ENCODE measurements around the gene TDRD10. TPM values are rescaled to one million over a fixed set of nuclear protein-coding genes. Genes with fewer than 3 reads are reported as not detected.

Gene TDRD10
- total RNA-seq, 3 donors from 2014 or later (not counting 1 experiment from before 2014, with no cell fraction given), result 0.38 TPM; not detected in 2

DNA sequence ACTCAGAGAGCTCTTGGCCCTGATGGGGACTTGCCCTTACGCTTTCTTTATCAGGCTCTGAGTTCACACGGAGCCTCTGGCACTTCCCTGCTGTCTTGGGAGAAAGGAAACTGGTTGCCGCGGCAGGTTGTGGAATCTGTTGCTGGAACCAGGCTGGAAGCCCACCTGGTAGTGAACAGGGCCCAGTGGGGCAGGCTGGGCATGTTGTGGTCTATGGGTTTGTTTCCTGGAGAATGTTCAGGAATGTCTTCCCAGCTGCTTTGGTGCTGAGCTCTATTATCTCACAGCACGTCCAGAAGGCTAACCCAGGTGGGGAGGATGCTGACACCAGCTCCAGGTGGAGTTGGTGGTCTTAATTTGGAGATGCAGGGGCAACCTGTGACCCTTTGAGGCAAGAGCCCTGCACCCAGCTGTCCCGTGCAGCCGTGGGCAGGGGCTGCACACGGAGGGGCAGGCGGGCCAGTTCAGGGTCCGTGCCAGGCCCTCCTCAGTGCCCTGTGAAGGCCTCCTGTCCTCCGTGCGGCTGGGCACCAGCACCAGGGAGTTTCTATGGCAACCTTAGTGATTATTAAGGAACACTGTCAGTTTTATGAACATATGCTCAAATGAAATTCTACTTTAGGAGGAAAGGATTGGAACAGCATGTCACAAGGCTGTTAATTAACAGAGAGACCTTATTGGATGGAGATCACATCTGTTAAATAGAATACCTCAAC is 33.3 kb upstream of the TDRD10 start:
- no peaks in the 10 kb centered on the region for H3K9me3 ChIP-seq (ENCODE audit: control insufficient read depth, insufficient read depth, low read length)
- intact Hi-C loops (cut with micrococcal nuclease), result no loop called here
- H3K4me3 ChIP-seq (ENCODE audit: low read length), result no peak overlapping the region
- Mint-ChIP-seq H3K27ac (no peak overlapping the region), H3K36me3 (no peaks in the 10 kb centered on the region), H3K27me3 (ENCODE audit: low read depth in 2 of 2) (peaks cover 12 to 16% of the 10 kb centered on the region in 2 donors), H3K4me3 (no peak overlapping the region), H3K4me1 (peaks cover 2 to 8% of the 10 kb centered on the region in 2 donors), H3K9me3 (no peaks in the 10 kb centered on the region)
- H3K36me3 ChIP-seq (ENCODE audit: control insufficient read depth, insufficient read depth, low read length), result no peaks in the 10 kb centered on the region
- no peak for TF ChIP-seq CTCF (IDR thresholded peaks at IDR 0.05)
- H3K27me3 ChIP-seq (ENCODE audit: control insufficient read depth, insufficient read depth, low read length), result no peaks in the 10 kb centered on the region
- WGBS (ENCODE audit: insufficient coverage), result 94% methylated on average over 12 of the region's 12 CpGs
- peaks cover 29% of the 10 kb centered on the region for H3K4me1 ChIP-seq (ENCODE audit: control insufficient read depth, insufficient read depth, low read length)
- ATAC-seq (no peak), DNase-seq (no peak)
- no peak overlapping the region for H3K27ac ChIP-seq (ENCODE audit: low read length)

DNA sequence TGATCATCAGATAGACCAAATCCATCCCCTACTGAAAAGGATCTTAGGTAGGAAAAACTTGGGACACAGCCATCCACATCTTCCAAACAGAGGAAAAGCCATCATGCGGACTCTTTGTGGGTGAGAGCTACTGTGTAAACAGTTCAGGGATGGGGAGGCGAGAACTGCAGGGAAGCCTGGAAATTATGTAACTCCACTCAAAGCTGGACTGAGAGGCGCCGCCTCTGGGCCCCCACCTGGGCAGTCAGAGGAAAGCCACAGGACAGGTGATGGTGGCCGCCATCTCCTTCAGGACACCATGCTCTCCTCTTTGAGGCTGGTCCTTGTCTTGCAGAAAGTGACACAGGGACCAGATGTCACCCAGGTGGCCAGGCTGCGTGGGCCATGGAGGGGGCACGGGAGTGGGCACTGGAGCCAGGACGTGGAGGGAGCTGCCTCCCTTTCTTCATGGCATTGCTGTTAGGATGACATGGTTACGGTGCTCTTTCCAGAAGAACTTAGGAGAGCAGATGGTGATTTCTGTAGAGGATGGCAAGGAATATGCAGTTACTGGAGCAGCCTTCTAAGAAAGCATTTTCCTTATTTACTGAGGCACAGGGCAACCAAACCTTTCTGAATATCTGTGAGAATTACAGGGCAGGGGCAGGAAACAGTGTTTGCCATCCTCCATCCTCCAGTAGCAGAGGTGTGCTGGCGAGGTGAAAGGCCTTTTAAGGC is 32.0 kb upstream of the TDRD10 start:
- no peaks in the 10 kb centered on the region for H3K9me3 Mint-ChIP-seq
- no peak for DNase-seq
- no peaks in the 10 kb centered on the region for H3K36me3 ChIP-seq (ENCODE audit: control insufficient read depth, insufficient read depth, low read length)

GRCh38 chr1:154471304-154471703 is 30.7 kb upstream of the TDRD10 start:
- TF ChIP-seq CTCF (IDR thresholded peaks at IDR 0.05), result no peak
- Histone ChIP-seq H3K4me1 (ENCODE audit: control insufficient read depth, insufficient read depth, low read length) (peaks cover 7% of the 10 kb centered on the region), H3K36me3 (ENCODE audit: control insufficient read depth, insufficient read depth, low read length) (no peaks in the 10 kb centered on the region), H3K27ac (ENCODE audit: low read length) (no peak overlapping the region), H3K9me3 (ENCODE audit: control insufficient read depth, insufficient read depth, low read length) (no peaks in the 10 kb centered on the region), H3K27me3 (ENCODE audit: control insufficient read depth, insufficient read depth, low read length) (no peaks in the 10 kb centered on the region), H3K4me3 (ENCODE audit: low read length) (no peak overlapping the region)
- DNase-seq (no peak), ATAC-seq (no peak)
- intact Hi-C loops (cut with micrococcal nuclease), result no loop called here
- Mint-ChIP-seq H3K27me3 (ENCODE audit: low read depth in 2 of 2) (peaks cover under 1 to 10% of the 10 kb centered on the region in 2 donors), H3K36me3 (no peaks in the 10 kb centered on the region), H3K9me3 (no peaks in the 10 kb centered on the region), H3K27ac (no peak overlapping the region), H3K4me3 (no peak overlapping the region), H3K4me1 (no peaks in the 10 kb centered on the region)
- 90% methylated on average over 2 of the region's 2 CpGs for WGBS (ENCODE audit: insufficient coverage)

More for the DNA sequence above, 32.0 kb upstream of the TDRD10 start:
- ATAC-seq, result no peak
- Histone ChIP-seq H3K4me1 (ENCODE audit: control insufficient read depth, insufficient read depth, low read length) (peaks cover 17% of the 10 kb centered on the region), H3K27me3 (ENCODE audit: control insufficient read depth, insufficient read depth, low read length) (no peaks in the 10 kb centered on the region), H3K9me3 (ENCODE audit: control insufficient read depth, insufficient read depth, low read length) (no peaks in the 10 kb centered on the region), H3K27ac (ENCODE audit: low read length) (no peak overlapping the region), H3K4me3 (ENCODE audit: low read length) (no peak overlapping the region)
- intact Hi-C loops (cut with micrococcal nuclease), result no loop called here
- peaks cover 0 to 3% of the 10 kb centered on the region in 2 donors for H3K4me1 Mint-ChIP-seq
- WGBS (ENCODE audit: insufficient coverage), result 95% methylated on average over 10 of the region's 10 CpGs
- H3K4me3 Mint-ChIP-seq, result no peak overlapping the region
- H3K27ac Mint-ChIP-seq, result no peak overlapping the region
- H3K27me3 Mint-ChIP-seq (ENCODE audit: low read depth in 2 of 2), result peaks cover 6 to 16% of the 10 kb centered on the region in 2 donors
- no peak for TF ChIP-seq CTCF (IDR thresholded peaks at IDR 0.05)
- no peaks in the 10 kb centered on the region for H3K36me3 Mint-ChIP-seq
